ENCODE data around the gene C9orf50.

The C9orf50 gene

GRCh38 chr9:129569502-129570449 lies 51.1 kb downstream of the C9orf50 start:
- DNase-seq (ENCODE audit: low read depth), result no peak

GRCh38 chr9:129568560-129569501 lies 52.1 kb downstream of the C9orf50 start:
- no peak for DNase-seq (ENCODE audit: low read depth)

- no peak for DNase-seq (ENCODE audit: low read depth)
These were observed 52.9 kb downstream of the C9orf50 start for GRCh38 chr9:129567842-129568559.

- no peak for DNase-seq (ENCODE audit: low read depth)
These were observed 53.6 kb downstream of the C9orf50 start for GRCh38 chr9:129567329-129567728.

GRCh38 chr9:129566563-129567266 lies 54.2 kb downstream of the C9orf50 start:
- no peak for DNase-seq (ENCODE audit: low read depth)

- no peak for DNase-seq (ENCODE audit: low read depth)
These were observed 58.0 kb downstream of the C9orf50 start for GRCh38 chr9:129562917-129563316.

- no peak for DNase-seq (ENCODE audit: low read depth)
These were observed 58.4 kb downstream of the C9orf50 start for GRCh38 chr9:129562514-129562913.
